ENCODE measurements around the gene CTSA. TPM values are rescaled to one million over a fixed set of nuclear protein-coding genes. Genes with fewer than 3 reads are reported as not detected.

Gene CTSA
- total RNA-seq, 6 donors from 2014 or later = 109 to 176 (median 155) TPM

GRCh38 chr20:45913116-45913515 is 22.0 kb downstream of the CTSA start:
- no peaks in the 10 kb centered on the region for H3K36me3 ChIP-seq
- H3K4me1 ChIP-seq = peaks cover 20 to 49% (median 30%) of the 10 kb centered on the region in 4 donors
- peak overlapping the region in 1 of 4 donors; percentile 82 for H3K27ac ChIP-seq
- H3K9me3 ChIP-seq = no peaks in the 10 kb centered on the region
- WGBS, 2 donors = 49 to 54% methylated on average over 5 of the region's 5 CpGs
- no peak for DNase-seq
- H3K4me3 ChIP-seq = no peak overlapping the region
- no peaks in the 10 kb centered on the region for H3K27me3 ChIP-seq
- ATAC-seq (ENCODE audit: low FRiP score in 2 of 2) = no peak
- no peak for TF ChIP-seq CTCF (IDR thresholded peaks at IDR 0.05)
- TF ChIP-seq POLR2A (IDR thresholded peaks at IDR 0.05) = no peak
- no peak for TF ChIP-seq POLR2AphosphoS5 (IDR thresholded peaks at IDR 0.05)
- TF ChIP-seq EP300 (IDR thresholded peaks at IDR 0.05) = no peak

- Histone ChIP-seq H3K27me3 (no peaks in the 10 kb centered on the region), H3K9me3 (no peaks in the 10 kb centered on the region), H3K27ac (peak overlapping the region; percentile 49 to 84 (median 65)), H3K4me3 (no peak overlapping the region), H3K4me1 (peaks cover 16 to 51% (median 37%) of the 10 kb centered on the region in 4 donors), H3K36me3 (no peaks in the 10 kb centered on the region)
- WGBS, 2 donors = 50 to 72% methylated on average over 5 of the region's 5 CpGs
- TF ChIP-seq POLR2A (IDR thresholded peaks at IDR 0.05) = no peak
- no peak for TF ChIP-seq CTCF (IDR thresholded peaks at IDR 0.05)
- no peak for TF ChIP-seq EP300 (IDR thresholded peaks at IDR 0.05)
- no peak for TF ChIP-seq POLR2AphosphoS5 (IDR thresholded peaks at IDR 0.05)
- ATAC-seq (ENCODE audit: low FRiP score in 2 of 2) (peak in 1 of 2 donors; percentile 66), DNase-seq (no peak)
These were observed 26.6 kb downstream of the CTSA start for GRCh38 chr20:45917790-45918141.

- TF ChIP-seq EP300 (IDR thresholded peaks at IDR 0.05) (no peak), POLR2A (IDR thresholded peaks at IDR 0.05) (peak in 1 of 4 donors; percentile 26), POLR2AphosphoS5 (IDR thresholded peaks at IDR 0.05) (peak in 1 of 2 donors; percentile 67), CTCF (IDR thresholded peaks at IDR 0.05) (no peak)
- Histone ChIP-seq H3K36me3 (no peaks in the 10 kb centered on the region), H3K4me3 (no peak overlapping the region), H3K27me3 (no peaks in the 10 kb centered on the region), H3K9me3 (no peaks in the 10 kb centered on the region), H3K27ac (peak overlapping the region; percentile 49 to 84 (median 65)), H3K4me1 (peaks cover 16 to 48% (median 36%) of the 10 kb centered on the region in 4 donors)
- ATAC-seq (ENCODE audit: low FRiP score in 2 of 2) = peak in 1 of 2 donors; percentile 52
- WGBS, 2 donors = 64 to 70% methylated on average over 5 of the region's 5 CpGs
- no peak for DNase-seq
These were observed 27.1 kb downstream of the CTSA start for GRCh38 chr20:45918182-45918737.

- H3K27ac ChIP-seq = peak overlapping the region; percentile 49 to 84 (median 65)
- ATAC-seq (ENCODE audit: low FRiP score in 2 of 2) = peak in 1 of 2 donors; percentile 38
- H3K27me3 ChIP-seq = no peaks in the 10 kb centered on the region
- peaks cover 19 to 53% (median 39%) of the 10 kb centered on the region in 4 donors for H3K4me1 ChIP-seq
- WGBS, 2 donors = 90% methylated on average over 12 of the region's 12 CpGs
- no peaks in the 10 kb centered on the region for H3K9me3 ChIP-seq
- DNase-seq = no peak
- H3K36me3 ChIP-seq = no peaks in the 10 kb centered on the region
- H3K4me3 ChIP-seq = no peak overlapping the region
- TF ChIP-seq CTCF (IDR thresholded peaks at IDR 0.05) = no peak
- no peak for TF ChIP-seq POLR2A (IDR thresholded peaks at IDR 0.05)
- no peak for TF ChIP-seq POLR2AphosphoS5 (IDR thresholded peaks at IDR 0.05)
- no peak for TF ChIP-seq EP300 (IDR thresholded peaks at IDR 0.05)
These were observed 27.8 kb downstream of the CTSA start for GRCh38 chr20:45918779-45919537.

Data from upper lobe of left lung (tissue), 6 donors.